ENCODE results near the gene ASZ1.
A peak's percentile ranks its signal among the peaks of the same experiment; 100 is the strongest.

ASZ1 gene

DNA sequence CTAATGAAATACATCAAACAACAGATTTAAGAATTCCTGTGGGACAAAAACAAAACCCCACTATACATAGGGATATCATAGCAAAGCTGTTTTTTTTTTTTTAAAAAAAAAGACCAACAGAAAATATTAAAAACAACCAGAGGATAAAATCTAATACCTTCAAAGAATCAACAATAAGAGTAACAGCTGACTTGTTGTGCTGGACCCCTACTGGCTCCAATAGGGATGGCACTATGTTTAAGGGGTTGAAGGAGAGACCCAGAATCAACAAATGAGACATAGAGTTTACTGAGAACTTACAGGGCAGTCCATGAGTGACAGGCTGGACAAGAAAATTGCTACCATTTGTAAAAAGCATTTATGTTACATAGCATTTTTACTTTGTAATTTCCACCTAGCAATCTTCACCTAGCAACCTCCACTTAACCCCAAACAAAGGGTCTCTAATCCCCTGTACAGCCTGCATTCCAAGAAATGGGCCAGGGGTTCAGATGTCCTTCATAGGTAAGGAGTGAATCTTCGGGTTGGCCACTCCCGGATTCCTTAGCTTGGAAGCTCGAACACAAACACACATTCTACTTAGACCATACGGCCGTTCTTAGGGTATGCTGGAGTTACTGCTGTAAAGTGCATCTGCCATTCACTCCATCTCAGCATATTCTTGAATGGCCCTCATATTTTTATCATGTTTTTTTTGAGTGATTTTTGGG lies 25.8 kb downstream of the ASZ1 start:
- Histone ChIP-seq H3K27me3 (replicated peaks; ENCODE audit: control insufficient read depth, insufficient read depth, low read length) (no peaks in the 10 kb centered on the region), H3K9ac (ENCODE audit: low read length) (no peak overlapping the region), H3K9me3 (ENCODE audit: control insufficient read depth, low read length) (no peaks in the 10 kb centered on the region), H3K4me3 (ENCODE audit: low read length) (no peak overlapping the region), H3K36me3 (ENCODE audit: control insufficient read depth, insufficient read depth, low read length, severe bottlenecking) (no peaks in the 10 kb centered on the region), H3K4me1 (ENCODE audit: control insufficient read depth, insufficient read depth, low read length) (no peaks in the 10 kb centered on the region)
- no peak for DNase-seq (ENCODE audit: low read depth)

DNA sequence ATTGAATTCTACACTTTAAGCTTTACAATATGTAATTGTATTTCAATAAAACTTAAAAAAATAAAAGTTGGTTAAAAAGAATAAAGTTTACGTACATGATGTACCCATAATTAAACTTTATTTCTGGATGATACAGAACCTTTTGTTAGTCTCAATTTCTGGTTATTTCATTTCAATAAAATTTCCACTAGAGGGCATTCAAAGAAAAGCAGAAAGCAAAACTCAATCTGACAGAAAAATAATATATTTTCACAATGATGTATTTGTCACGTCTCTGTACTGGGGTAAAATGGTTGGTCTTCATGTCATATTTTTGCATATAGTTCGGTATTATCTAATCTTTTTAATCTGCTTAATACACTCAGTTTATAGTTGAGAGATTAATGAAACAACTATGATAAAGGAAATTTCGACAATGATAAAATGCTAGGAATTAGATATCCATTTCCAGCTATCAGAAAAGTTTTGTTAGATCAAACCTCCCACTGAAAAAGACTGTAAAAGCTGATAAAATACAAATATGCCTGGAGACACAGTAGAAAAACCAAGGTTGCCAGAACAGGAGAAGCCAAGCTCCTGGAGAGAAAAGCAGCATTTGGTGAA lies 27.4 kb downstream of the ASZ1 start:
- DNase-seq (ENCODE audit: low read depth) = peak; percentile 65
- Histone ChIP-seq H3K27me3 (replicated peaks; ENCODE audit: control insufficient read depth, insufficient read depth, low read length) (no peaks in the 10 kb centered on the region), H3K4me1 (ENCODE audit: control insufficient read depth, insufficient read depth, low read length) (no peaks in the 10 kb centered on the region), H3K36me3 (ENCODE audit: control insufficient read depth, insufficient read depth, low read length, severe bottlenecking) (no peaks in the 10 kb centered on the region), H3K9ac (ENCODE audit: low read length) (no peak overlapping the region), H3K9me3 (ENCODE audit: control insufficient read depth, low read length) (no peaks in the 10 kb centered on the region), H3K4me3 (ENCODE audit: low read length) (no peak overlapping the region)

DNA sequence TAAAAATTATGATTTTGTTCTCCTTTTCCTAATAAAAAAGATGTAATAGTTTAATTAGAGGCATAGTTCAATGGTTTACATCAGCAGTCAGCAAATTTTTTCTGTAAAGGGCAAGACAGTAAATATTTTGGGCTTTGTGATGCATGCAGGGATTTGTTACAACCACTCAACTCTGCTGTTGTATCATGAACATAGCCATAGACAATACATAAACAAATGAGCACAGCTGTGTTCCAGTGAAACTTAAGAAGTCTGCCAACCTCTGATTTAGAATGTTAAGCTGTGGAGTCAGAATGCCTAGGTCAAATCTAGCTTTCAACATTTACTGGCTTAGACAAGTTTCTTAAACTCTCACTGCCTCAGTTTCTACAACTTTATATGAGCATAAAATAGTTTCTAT lies 31.6 kb downstream of the ASZ1 start:
- DNase-seq (ENCODE audit: low read depth) = peak; percentile 44
- no peaks in the 10 kb centered on the region for H3K27me3 ChIP-seq (replicated peaks; ENCODE audit: control insufficient read depth, insufficient read depth, low read length)
- no peak overlapping the region for H3K4me3 ChIP-seq (ENCODE audit: low read length)
- no peak overlapping the region for H3K9ac ChIP-seq (ENCODE audit: low read length)
- no peaks in the 10 kb centered on the region for H3K4me1 ChIP-seq (ENCODE audit: control insufficient read depth, insufficient read depth, low read length)
- no peaks in the 10 kb centered on the region for H3K9me3 ChIP-seq (ENCODE audit: control insufficient read depth, low read length)
- no peaks in the 10 kb centered on the region for H3K36me3 ChIP-seq (ENCODE audit: control insufficient read depth, insufficient read depth, low read length, severe bottlenecking)

DNA sequence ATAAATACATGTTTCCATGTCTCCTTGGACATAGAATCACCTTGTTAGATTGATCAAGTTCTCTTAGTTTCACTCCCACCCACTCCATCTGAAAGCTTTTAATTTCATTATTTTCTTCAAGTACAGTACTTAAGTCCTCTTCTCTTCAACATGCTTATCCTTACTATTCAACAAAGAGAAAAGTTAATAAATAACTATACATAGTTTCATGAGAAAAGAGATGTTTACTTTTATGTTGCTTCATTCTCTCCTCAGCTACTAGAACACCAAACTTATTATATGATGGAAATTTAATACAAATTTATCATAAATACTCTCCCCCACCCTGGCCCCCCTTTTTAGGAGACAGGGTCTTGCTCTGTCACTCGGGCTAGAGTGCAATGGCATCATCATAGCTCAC lies 33.5 kb downstream of the ASZ1 start:
- no peak for DNase-seq (ENCODE audit: low read depth)
- no peaks in the 10 kb centered on the region for H3K4me1 ChIP-seq (ENCODE audit: control insufficient read depth, insufficient read depth, low read length)
- H3K4me3 ChIP-seq (ENCODE audit: low read length) = no peak overlapping the region
- H3K9me3 ChIP-seq (ENCODE audit: control insufficient read depth, low read length) = peaks cover 3% of the 10 kb centered on the region
- H3K36me3 ChIP-seq (ENCODE audit: control insufficient read depth, insufficient read depth, low read length, severe bottlenecking) = no peaks in the 10 kb centered on the region
- H3K27me3 ChIP-seq (replicated peaks; ENCODE audit: control insufficient read depth, insufficient read depth, low read length) = no peaks in the 10 kb centered on the region
- no peak overlapping the region for H3K9ac ChIP-seq (ENCODE audit: low read length)

DNA sequence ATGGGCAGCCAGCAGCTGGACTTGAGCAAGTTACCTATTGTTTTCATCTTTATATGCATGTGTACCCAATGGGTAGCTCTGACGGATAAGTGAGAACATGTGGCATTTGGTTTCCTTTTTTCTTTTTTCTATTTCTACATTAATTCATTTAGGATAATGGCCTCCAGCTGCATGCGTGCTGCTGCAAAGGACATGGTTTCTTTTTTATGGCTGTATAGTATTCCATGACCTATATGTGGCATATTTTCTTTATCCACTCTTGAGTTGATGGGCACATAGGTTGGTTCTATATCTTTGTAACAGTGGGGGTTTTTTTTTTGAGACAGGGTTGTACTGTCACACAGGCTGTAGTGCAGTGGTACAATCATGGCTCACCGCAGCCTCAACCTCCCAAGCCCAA lies 37.4 kb downstream of the ASZ1 start:
- H3K9me3 ChIP-seq (ENCODE audit: control insufficient read depth, low read length) = peaks cover 11% of the 10 kb centered on the region

DNA sequence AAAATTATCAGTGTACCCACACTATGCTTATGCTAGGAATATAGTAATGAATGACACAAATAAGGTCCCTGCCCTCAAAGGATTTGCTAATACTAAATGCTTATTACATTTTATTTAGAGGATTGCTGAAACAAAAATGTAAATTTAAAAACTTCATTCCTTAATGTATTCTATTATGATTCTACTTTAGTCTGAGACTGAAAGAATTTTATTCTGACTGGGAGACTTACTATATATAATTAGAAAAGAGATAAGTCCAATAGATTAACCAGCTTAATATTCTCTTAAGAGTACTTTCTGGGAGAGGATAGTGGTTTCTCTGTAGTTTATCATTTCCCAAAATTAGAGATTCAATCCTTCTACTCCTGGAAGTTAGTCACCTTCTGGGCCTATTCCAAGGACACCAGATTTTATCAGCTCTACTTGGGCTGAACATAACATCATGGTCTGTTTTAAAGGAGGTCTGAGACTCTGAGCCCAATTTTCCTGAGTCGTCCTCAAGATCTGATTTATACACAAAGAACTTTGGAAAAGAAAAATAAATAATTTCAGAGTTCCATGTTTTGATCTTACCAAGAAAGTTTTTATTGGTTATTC lies 41.1 kb downstream of the ASZ1 start:
- H3K27me3 ChIP-seq (replicated peaks; ENCODE audit: control insufficient read depth, insufficient read depth, low read length) = no peaks in the 10 kb centered on the region
- peaks cover 11% of the 10 kb centered on the region for H3K9me3 ChIP-seq (ENCODE audit: control insufficient read depth, low read length)
- H3K9ac ChIP-seq (ENCODE audit: low read length) = no peak overlapping the region
- peaks cover 3% of the 10 kb centered on the region for H3K4me1 ChIP-seq (ENCODE audit: control insufficient read depth, insufficient read depth, low read length)
- no peaks in the 10 kb centered on the region for H3K36me3 ChIP-seq (ENCODE audit: control insufficient read depth, insufficient read depth, low read length, severe bottlenecking)
- no peak overlapping the region for H3K4me3 ChIP-seq (ENCODE audit: low read length)
- DNase-seq (ENCODE audit: low read depth) = peak; percentile 44

More for the DNA sequence above, 37.4 kb downstream of the ASZ1 start:
- Histone ChIP-seq H3K4me1 (ENCODE audit: control insufficient read depth, insufficient read depth, low read length) (peaks cover 3% of the 10 kb centered on the region), H3K36me3 (ENCODE audit: control insufficient read depth, insufficient read depth, low read length, severe bottlenecking) (no peaks in the 10 kb centered on the region), H3K9ac (ENCODE audit: low read length) (no peak overlapping the region), H3K27me3 (replicated peaks; ENCODE audit: control insufficient read depth, insufficient read depth, low read length) (no peaks in the 10 kb centered on the region), H3K4me3 (ENCODE audit: low read length) (no peak overlapping the region)
- no peak for DNase-seq (ENCODE audit: low read depth)

DNA sequence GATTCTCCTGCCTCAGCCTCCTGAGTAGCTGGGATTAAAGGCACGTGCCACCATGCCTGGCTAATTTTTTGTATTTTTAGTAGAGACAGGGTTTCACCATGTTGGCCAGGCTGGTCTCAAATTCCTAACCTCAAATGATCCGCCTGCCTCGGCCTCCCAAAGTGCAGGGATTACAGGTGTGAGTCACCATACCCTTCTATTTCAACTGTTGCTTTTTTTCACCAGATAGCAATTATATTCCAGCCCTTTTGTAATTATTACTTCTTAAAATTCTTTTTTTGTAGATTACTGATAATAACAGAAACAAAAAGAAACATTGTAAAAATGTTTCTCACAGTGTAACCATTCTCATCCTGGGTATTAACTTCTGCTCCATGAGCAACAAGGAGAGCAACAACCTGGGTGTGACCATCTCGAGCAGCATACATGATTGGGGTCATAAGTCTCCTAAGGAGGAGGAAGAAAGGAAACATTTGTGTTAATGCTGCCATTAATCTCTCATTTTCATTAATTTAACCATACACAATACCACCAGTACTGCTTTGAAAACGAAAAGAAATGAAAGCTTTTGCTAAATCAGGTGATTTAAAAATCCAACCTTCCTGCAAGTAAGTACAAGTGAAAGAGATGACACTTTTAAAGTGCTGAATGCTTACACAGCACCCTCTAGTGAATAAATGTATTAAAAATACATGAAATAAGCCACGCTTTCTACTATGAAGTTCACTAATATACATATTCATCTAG lies 41.8 kb downstream of the ASZ1 start:
- H3K36me3 ChIP-seq (ENCODE audit: control insufficient read depth, insufficient read depth, low read length, severe bottlenecking) = no peaks in the 10 kb centered on the region
- peaks cover 3% of the 10 kb centered on the region for H3K4me1 ChIP-seq (ENCODE audit: control insufficient read depth, insufficient read depth, low read length)
- no peaks in the 10 kb centered on the region for H3K27me3 ChIP-seq (replicated peaks; ENCODE audit: control insufficient read depth, insufficient read depth, low read length)
- H3K9me3 ChIP-seq (ENCODE audit: control insufficient read depth, low read length) = peaks cover 11% of the 10 kb centered on the region
- DNase-seq (ENCODE audit: low read depth) = peak; percentile 74
- no peak overlapping the region for H3K4me3 ChIP-seq (ENCODE audit: low read length)
- H3K9ac ChIP-seq (ENCODE audit: low read length) = no peak overlapping the region

DNA sequence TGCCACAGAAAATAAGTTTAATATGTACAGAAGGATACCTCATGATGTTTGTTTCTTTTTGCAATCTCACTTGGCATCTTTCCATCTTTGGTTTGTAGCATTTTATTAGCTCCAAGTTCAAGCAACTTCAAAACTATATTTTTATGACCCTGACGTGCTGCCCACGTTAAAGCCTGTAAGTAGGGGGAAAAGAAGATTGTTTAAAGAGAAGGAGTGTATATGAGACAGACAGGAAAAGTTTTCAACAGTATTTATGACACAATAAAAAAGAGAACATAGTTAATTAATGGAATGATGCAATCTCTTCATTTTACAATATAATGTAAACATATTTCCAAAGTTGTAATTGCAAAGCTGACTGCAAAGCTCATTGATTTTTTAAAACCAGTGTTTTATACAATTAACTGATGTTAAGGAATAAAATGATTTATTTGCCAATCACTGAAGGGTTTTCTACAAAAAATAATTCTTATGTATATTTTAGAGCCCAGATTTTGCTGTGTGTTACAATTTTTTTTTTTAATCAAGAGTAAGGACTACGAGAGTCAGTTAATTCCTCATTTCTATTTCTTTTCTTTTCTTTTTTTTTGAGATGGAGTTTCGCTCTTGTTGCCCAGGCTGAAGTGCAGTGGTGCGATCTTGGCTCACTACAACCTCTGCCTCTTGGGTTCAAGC lies 42.5 kb downstream of the ASZ1 start:
- peak; percentile 17 for DNase-seq (ENCODE audit: low read depth)
- no peaks in the 10 kb centered on the region for H3K36me3 ChIP-seq (ENCODE audit: control insufficient read depth, insufficient read depth, low read length, severe bottlenecking)
- peaks cover 11% of the 10 kb centered on the region for H3K9me3 ChIP-seq (ENCODE audit: control insufficient read depth, low read length)
- no peaks in the 10 kb centered on the region for H3K27me3 ChIP-seq (replicated peaks; ENCODE audit: control insufficient read depth, insufficient read depth, low read length)
- H3K4me3 ChIP-seq (ENCODE audit: low read length) = no peak overlapping the region
- H3K4me1 ChIP-seq (ENCODE audit: control insufficient read depth, insufficient read depth, low read length) = peaks cover 3% of the 10 kb centered on the region
- no peak overlapping the region for H3K9ac ChIP-seq (ENCODE audit: low read length)

DNA sequence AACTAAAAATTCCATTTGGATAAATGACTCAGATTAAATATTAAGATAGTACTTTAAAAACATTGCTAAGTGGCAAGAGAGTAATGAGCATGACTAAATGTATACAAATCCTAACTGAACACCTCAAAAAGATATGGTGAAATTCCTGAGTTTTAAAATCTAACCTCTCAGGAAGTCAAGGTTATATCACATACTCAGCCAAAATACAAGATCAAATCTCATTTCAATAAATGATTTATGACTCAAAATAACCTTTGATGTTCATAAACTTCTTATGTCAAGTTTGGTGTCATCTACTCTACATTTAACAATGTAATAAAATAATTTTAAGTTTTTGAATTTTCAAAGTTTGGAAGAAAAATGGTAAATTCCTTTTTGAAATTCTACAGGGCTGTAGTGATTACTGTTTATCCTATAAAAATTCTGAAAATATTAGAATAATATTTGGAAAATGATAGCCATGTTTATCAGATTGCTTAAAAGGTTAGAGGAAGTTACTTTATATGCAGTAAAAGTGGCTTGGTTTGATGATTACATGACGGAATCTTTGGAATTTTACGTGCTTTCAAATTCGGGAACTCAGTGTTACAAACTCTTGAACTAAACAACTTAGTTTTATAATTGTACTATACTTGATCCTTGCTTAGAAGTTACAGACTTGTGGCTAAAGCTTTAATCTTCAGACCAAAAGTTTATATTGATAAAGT lies 43.7 kb downstream of the ASZ1 start:
- H3K36me3 ChIP-seq (ENCODE audit: control insufficient read depth, insufficient read depth, low read length, severe bottlenecking) = no peaks in the 10 kb centered on the region
- H3K9me3 ChIP-seq (ENCODE audit: control insufficient read depth, low read length) = peaks cover 7% of the 10 kb centered on the region
- no peak for DNase-seq (ENCODE audit: low read depth)
- H3K9ac ChIP-seq (ENCODE audit: low read length) = no peak overlapping the region
- peaks cover 3% of the 10 kb centered on the region for H3K4me1 ChIP-seq (ENCODE audit: control insufficient read depth, insufficient read depth, low read length)
- no peaks in the 10 kb centered on the region for H3K27me3 ChIP-seq (replicated peaks; ENCODE audit: control insufficient read depth, insufficient read depth, low read length)
- no peak overlapping the region for H3K4me3 ChIP-seq (ENCODE audit: low read length)

DNA sequence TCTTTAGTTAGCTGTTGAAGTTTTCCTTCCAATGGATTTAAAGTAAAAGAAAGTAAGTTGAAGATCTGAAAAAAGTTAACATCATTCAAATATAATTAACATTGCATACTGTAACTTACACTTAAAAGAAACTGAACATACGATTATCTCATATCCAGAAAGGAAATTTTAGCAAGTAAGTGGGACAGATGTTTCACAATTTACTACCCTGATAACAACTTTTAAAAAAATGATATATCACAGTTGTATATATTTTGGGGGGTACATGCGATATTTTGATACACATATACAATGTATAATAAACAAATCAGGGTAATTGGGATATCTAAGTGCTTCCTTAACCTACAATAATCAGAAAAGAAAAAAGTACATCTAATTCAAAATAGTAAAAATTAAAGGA lies 44.2 kb downstream of the ASZ1 start:
- no peak overlapping the region for H3K9ac ChIP-seq (ENCODE audit: low read length)
- no peak overlapping the region for H3K4me3 ChIP-seq (ENCODE audit: low read length)
- peaks cover under 1% of the 10 kb centered on the region for H3K9me3 ChIP-seq (ENCODE audit: control insufficient read depth, low read length)
- H3K36me3 ChIP-seq (ENCODE audit: control insufficient read depth, insufficient read depth, low read length, severe bottlenecking) = no peaks in the 10 kb centered on the region
- no peaks in the 10 kb centered on the region for H3K27me3 ChIP-seq (replicated peaks; ENCODE audit: control insufficient read depth, insufficient read depth, low read length)
- DNase-seq (ENCODE audit: low read depth) = no peak
- H3K4me1 ChIP-seq (ENCODE audit: control insufficient read depth, insufficient read depth, low read length) = peaks cover 3% of the 10 kb centered on the region
